Kidney (tissue), 14 donors: Measurements from ENCODE around the gene OR52E6. TPM values are rescaled to one million over a fixed set of nuclear protein-coding genes. Genes with fewer than 3 reads are reported as not detected.

Experiments used
- DNase-seq, 5 donors: peaks; one replicate each; pipeline ENCODE4 v3.0.0-alpha.2; 2013 to 2020
- FAIRE-seq: peaks from 2 replicates; lab custom pipeline; 2012; peaks lifted over from hg19 to GRCh38; lab: Jason Lieb, UNC
- H3K27ac ChIP-seq, 2 donors: one replicate each; pipeline ENCODE4 v1.7.0; 2013; ENCODE audit warnings: low read depth in 2 of 2, low read length in 2 of 2, inconsistent platforms in 1 of 2
- H3K27me3 ChIP-seq: one replicate; pipeline ENCODE4 v1.7.1; 2013; ENCODE audit warnings: low read length, inconsistent platforms; ENCODE audit not compliant: control insufficient read depth, insufficient read depth
- H3K36me3 ChIP-seq, 3 donors: one replicate each; pipeline versions ENCODE4 v1.7.0 to v1.7.1; 2013; ENCODE audit warnings: low read length in 3 of 3, control low read depth in 1 of 3, inconsistent platforms in 1 of 3; ENCODE audit not compliant: insufficient read depth in 3 of 3, control insufficient read depth in 2 of 3
- H3K4me1 ChIP-seq, 3 donors: one replicate each; pipeline versions ENCODE4 v1.7.0 to v1.7.1; 2013; ENCODE audit warnings: low read length in 3 of 3, inconsistent platforms in 1 of 3, low read depth in 1 of 3; ENCODE audit not compliant: control insufficient read depth in 2 of 3, insufficient read depth in 2 of 3
- H3K4me3 ChIP-seq, 3 donors: one replicate each; pipeline versions ENCODE4 v1.7.0 to v1.8.1; 2013; ENCODE audit warnings: low read length in 3 of 3, control low read depth in 1 of 3, inconsistent platforms in 1 of 3
- H3K9ac ChIP-seq, 3 donors: one replicate each; pipeline versions ENCODE4 v1.7.0 to v1.7.1; 2013; ENCODE audit warnings: low read length in 3 of 3, control low read depth in 1 of 3, inconsistent platforms in 1 of 3
- H3K9me3 ChIP-seq, 3 donors: one replicate each; pipeline versions ENCODE4 v1.7.0 to v1.7.1; 2013; ENCODE audit warnings: low read length in 3 of 3, control low read depth in 1 of 3, inconsistent platforms in 1 of 3; ENCODE audit not compliant: control insufficient read depth in 2 of 3, insufficient read depth in 1 of 3
- intact Hi-C: fragments of 100-400 bp; cut with DNase I; formaldehyde crosslinking; loops from one replicate; pipeline ENCODE4 v1.11.1; 2022
- polyA plus RNA-seq: library from polyadenylated mRNA; stranded (reverse); fragments of 350-450 nt; fragmentation: Illumina TruSeq; extraction: RNeasy Lipid Tissue Mini Kit (QIAGEN cat#74804); gene quantifications from one replicate; pipeline ENCODE4 v1.2.3, GENCODE V29; 2014; ENCODE audit warnings: low read depth, low replicate concordance; ENCODE audit not compliant: insufficient read depth
- total RNA-seq: library from RNA; stranded (reverse); fragmentation: NEBNext Ultra II Directional; extraction: Animal tissue kit (Norgen Biotek cat#: 25700); gene quantifications from one replicate; pipeline ENCODE4 v1.2.1, GENCODE V29; 2021
- TF ChIP-seq, protein P1 (sequence below): IDR thresholded peaks from 3 replicates; pipeline ENCODE4 v1.5.1; 2012; ENCODE audit warnings: mild to moderate bottlenecking, moderate library complexity, borderline replicate concordance; ENCODE audit not compliant: insufficient read depth; ENCODE audit errors: extremely low read depth
- donor health status: control.
- donor health status: control.
- donor health status: control.
- donor health status: control.
- donor health status: control.
- donor health status: DM: yes; HTN: yes; CAD: no.
- donor health status: Normal renal cell carcinoma (clear cell type).

The OR52E6 gene
- total and polyA plus RNA-seq, 2 donors from 2014 or later: not detected

DNA sequence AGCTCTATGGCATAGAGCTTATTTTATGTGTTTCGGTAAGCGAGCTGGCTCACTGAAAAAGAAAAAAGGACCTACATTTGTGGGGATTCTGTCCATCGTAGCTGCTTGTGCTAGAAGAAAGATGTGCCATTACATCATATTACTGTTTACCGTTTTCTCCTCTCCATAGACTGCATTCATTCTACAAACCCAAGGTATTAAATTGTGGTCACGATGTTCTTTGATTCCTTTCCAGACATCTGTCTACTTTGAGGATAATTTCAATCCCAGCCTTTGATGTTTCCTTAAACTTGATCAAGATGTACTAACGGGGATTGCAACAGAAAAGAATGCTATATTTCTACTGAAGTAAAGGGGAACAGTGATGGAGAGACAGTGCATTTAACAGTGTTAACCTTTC is 45.2 kb downstream of the OR52E6 start:
- FAIRE-seq: no peak
- Histone ChIP-seq H3K36me3 (no peaks in the 10 kb centered on the region), H3K27ac (no peak overlapping the region), H3K27me3 (no peaks in the 10 kb centered on the region), H3K4me1 (no peaks in the 10 kb centered on the region), H3K9ac (no peak overlapping the region), H3K4me3 (no peak overlapping the region), H3K9me3 (no peaks in the 10 kb centered on the region)
- TF ChIP-seq, protein P1, sequence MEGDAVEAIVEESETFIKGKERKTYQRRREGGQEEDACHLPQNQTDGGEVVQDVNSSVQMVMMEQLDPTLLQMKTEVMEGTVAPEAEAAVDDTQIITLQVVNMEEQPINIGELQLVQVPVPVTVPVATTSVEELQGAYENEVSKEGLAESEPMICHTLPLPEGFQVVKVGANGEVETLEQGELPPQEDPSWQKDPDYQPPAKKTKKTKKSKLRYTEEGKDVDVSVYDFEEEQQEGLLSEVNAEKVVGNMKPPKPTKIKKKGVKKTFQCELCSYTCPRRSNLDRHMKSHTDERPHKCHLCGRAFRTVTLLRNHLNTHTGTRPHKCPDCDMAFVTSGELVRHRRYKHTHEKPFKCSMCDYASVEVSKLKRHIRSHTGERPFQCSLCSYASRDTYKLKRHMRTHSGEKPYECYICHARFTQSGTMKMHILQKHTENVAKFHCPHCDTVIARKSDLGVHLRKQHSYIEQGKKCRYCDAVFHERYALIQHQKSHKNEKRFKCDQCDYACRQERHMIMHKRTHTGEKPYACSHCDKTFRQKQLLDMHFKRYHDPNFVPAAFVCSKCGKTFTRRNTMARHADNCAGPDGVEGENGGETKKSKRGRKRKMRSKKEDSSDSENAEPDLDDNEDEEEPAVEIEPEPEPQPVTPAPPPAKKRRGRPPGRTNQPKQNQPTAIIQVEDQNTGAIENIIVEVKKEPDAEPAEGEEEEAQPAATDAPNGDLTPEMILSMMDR: no peak
- DNase-seq: no peak
- intact Hi-C loops: loop anchor here (5.0 kb wide), 1 partner anchor 39 kb away; no protein-coding TSS in a partner anchor

DNA sequence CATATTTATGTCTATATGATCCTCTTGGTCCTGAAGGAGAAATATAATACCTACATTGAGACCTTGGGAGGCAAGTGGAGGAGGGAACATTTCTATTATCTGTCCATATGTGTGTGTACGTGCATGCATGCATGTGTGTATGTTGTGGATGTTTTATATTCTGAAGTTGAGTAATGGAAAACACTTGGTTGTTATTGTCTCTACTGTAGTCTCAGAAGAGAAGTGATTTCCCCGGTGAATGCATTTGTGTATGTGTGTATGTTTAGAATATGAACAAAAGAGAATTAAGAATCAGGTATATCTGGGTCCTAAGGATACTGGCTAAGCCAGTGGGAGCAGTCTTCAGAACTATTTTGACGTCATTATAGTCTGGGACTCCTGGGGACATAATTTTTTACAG is 50.5 kb downstream of the OR52E6 start, which contains the start of gene OR52N1:
Gene OR52N1, minus strand, starts transcription at position 101 of the 400 bp plus-strand sequence. CDS start 2,449 bp downstream, outside the sequence.
- H3K4me1 ChIP-seq: no peaks in the 10 kb centered on the region
- TF ChIP-seq, protein P1: no peak
- DNase-seq: no peak
- no peak for FAIRE-seq
- no peaks in the 10 kb centered on the region for H3K36me3 ChIP-seq
- no peaks in the 10 kb centered on the region for H3K9me3 ChIP-seq
- H3K27me3 ChIP-seq: no peaks in the 10 kb centered on the region
- H3K4me3 ChIP-seq: no peak within 1 kb of the TSS
- no peak within 1 kb of the TSS for H3K27ac ChIP-seq
- intact Hi-C loops: no loop called here
- no peak within 1 kb of the TSS for H3K9ac ChIP-seq

Other genes starting within 250 kb of the OR52E6 start
- 6.5 TPM for gene TRIM6, start 245.3 kb downstream of the OR52E6 start, total RNA-seq
- gene TRIM6, start 245.3 kb downstream of the OR52E6 start, polyA plus RNA-seq: 7.4 TPM
- 6.7 TPM for gene TRIM34, start 216.9 kb downstream of the OR52E6 start, total RNA-seq
- gene TRIM34, start 216.9 kb downstream of the OR52E6 start, polyA plus RNA-seq: 5.9 TPM
- gene TRIM5, start 156.8 kb downstream of the OR52E6 start, total RNA-seq: 27.7 TPM
- 11.2 TPM for gene TRIM5, start 156.8 kb downstream of the OR52E6 start, polyA plus RNA-seq
- 80.9 TPM for gene TRIM22, start 152.1 kb downstream of the OR52E6 start, total RNA-seq
- gene TRIM22, start 152.1 kb downstream of the OR52E6 start, polyA plus RNA-seq: 11.5 TPM
- 0.28 TPM for gene OR56B1, start 105.4 kb downstream of the OR52E6 start, total RNA-seq
- not detected for gene OR56B1, start 105.4 kb downstream of the OR52E6 start, polyA plus RNA-seq
- gene OR52N4, start 87.7 kb downstream of the OR52E6 start, total RNA-seq: 0.60 TPM
- gene OR52N4, start 87.7 kb downstream of the OR52E6 start, polyA plus RNA-seq: not detected
- not detected for gene OR52N5, start 58.5 kb downstream of the OR52E6 start, total RNA-seq
- gene OR52N5, start 58.5 kb downstream of the OR52E6 start, polyA plus RNA-seq: not detected
- gene OR52N1, start 50.6 kb downstream of the OR52E6 start, total RNA-seq: not detected
- gene OR52N1, start 50.6 kb downstream of the OR52E6 start, polyA plus RNA-seq: not detected
- gene OR52N2, start 33.0 kb downstream of the OR52E6 start, total RNA-seq: not detected
- not detected for gene OR52N2, start 33.0 kb downstream of the OR52E6 start, polyA plus RNA-seq
- gene OR52E8, start 15.8 kb upstream of the OR52E6 start, total RNA-seq: 0.25 TPM
- gene OR52E8, start 15.8 kb upstream of the OR52E6 start, polyA plus RNA-seq: not detected
- gene OR52E4, start 38.7 kb upstream of the OR52E6 start, total RNA-seq: not detected
- not detected for gene OR52E4, start 38.7 kb upstream of the OR52E6 start, polyA plus RNA-seq
- not detected for gene OR52E5, start 51.3 kb upstream of the OR52E6 start, total RNA-seq
- gene OR52E5, start 51.3 kb upstream of the OR52E6 start, polyA plus RNA-seq: not detected
- gene OR56A3, start 100.4 kb upstream of the OR52E6 start, total RNA-seq: not detected
- gene OR56A3, start 100.4 kb upstream of the OR52E6 start, polyA plus RNA-seq: not detected
- gene OR56A5, start 126.6 kb upstream of the OR52E6 start, total RNA-seq: not detected
- gene OR56A5, start 126.6 kb upstream of the OR52E6 start, polyA plus RNA-seq: not detected
- not detected for gene OR52L1, start 145.1 kb upstream of the OR52E6 start, total RNA-seq
- gene OR52L1, start 145.1 kb upstream of the OR52E6 start, polyA plus RNA-seq: not detected
- 0.09 TPM for gene OR56A4, start 165.0 kb upstream of the OR52E6 start, total RNA-seq
- gene OR56A4, start 165.0 kb upstream of the OR52E6 start, polyA plus RNA-seq: not detected
- gene OR56A1, start 188.9 kb upstream of the OR52E6 start, total RNA-seq: 0.03 TPM
- not detected for gene OR56A1, start 188.9 kb upstream of the OR52E6 start, polyA plus RNA-seq